Right lobe of liver (tissue), 4 donors: ENCODE data around the gene GNB1L.

ENCODE experiments used
- CTCF ChIP-seq, 4 donors: fragments of 200-600 bp in 3 of 4; fragments of 450-650 bp in 1 of 4; IDR thresholded peaks; one replicate each; pipeline versions ENCODE4 v1.5.1 to v1.8.0; 2016 to 2022; ENCODE audit warnings: antibody characterized with exemption in 4 of 4, mild to moderate bottlenecking in 2 of 4
- POLR2A ChIP-seq: fragments of 450-650 bp; IDR thresholded peaks from one replicate; pipeline ENCODE4 v1.6.1; 2017; ENCODE audit warnings: antibody characterized with exemption, mild to moderate bottlenecking
- donor health status: DM: no; HTN: no; CAD: no.
- donor health status: DM: no; HTN: no; CAD: no.
- donor health status: DM: no; HTN: yes; CAD: no.

- TF ChIP-seq CTCF (IDR thresholded peaks at IDR 0.05) (no peak), POLR2A (no peak)
Observed at GRCh38 chr22:19848298-19849224, 6.1 kb downstream of the GNB1L start.
